Activated CD8-positive, alpha-beta memory T cell treated with anti-CD3 and anti-CD28 coated beads for 4 hours (primary cell): ENCODE data around the gene PXK.

ENCODE experiments used
- DNase-seq, 2 donors: peaks; one replicate each; pipeline ENCODE4 v3.0.0-alpha.2; 2020; ENCODE audit warnings: low read depth in 2 of 2

PXK gene

GRCh38 chr3:58383904-58384303, 51.2 kb downstream of the PXK start:
- DNase-seq: no peak

- no peak for DNase-seq
These were observed 51.8 kb downstream of the PXK start for GRCh38 chr3:58384381-58385090.

- DNase-seq: no peak
These were observed 54.1 kb downstream of the PXK start for GRCh38 chr3:58386626-58387365.

GRCh38 chr3:58387650-58388546, 55.2 kb downstream of the PXK start:
- DNase-seq: no peak

- no peak for DNase-seq
These were observed 55.9 kb downstream of the PXK start for GRCh38 chr3:58388550-58389091.

GRCh38 chr3:58391156-58391865, 58.6 kb downstream of the PXK start:
- no peak for DNase-seq

- no peak for DNase-seq
These were observed 59.5 kb downstream of the PXK start for GRCh38 chr3:58392181-58392580.

- no peak for DNase-seq
These were observed 61.6 kb downstream of the PXK start for GRCh38 chr3:58394339-58394738.

GRCh38 chr3:58398669-58399333, 66.1 kb downstream of the PXK start:
- DNase-seq: no peak

GRCh38 chr3:58403513-58404109, 70.9 kb downstream of the PXK start:
- DNase-seq: no peak

- no peak for DNase-seq
These were observed 71.7 kb downstream of the PXK start for GRCh38 chr3:58404396-58404795.

GRCh38 chr3:58408906-58409305, 76.2 kb downstream of the PXK start:
- no peak for DNase-seq

- no peak for DNase-seq
These were observed 77.0 kb downstream of the PXK start for GRCh38 chr3:58409663-58410062.

- no peak for DNase-seq
These were observed 78.3 kb downstream of the PXK start for GRCh38 chr3:58411036-58411435.

GRCh38 chr3:58411851-58412830, 79.4 kb downstream of the PXK start:
- DNase-seq: no peak

GRCh38 chr3:58414538-58415197, 82.0 kb downstream of the PXK start:
- peak; percentile 4 to 8 for DNase-seq

GRCh38 chr3:58416191-58416590, 83.5 kb downstream of the PXK start:
- DNase-seq: no peak

GRCh38 chr3:58417075-58417474, 84.4 kb downstream of the PXK start:
- DNase-seq: no peak

- no peak for DNase-seq
These were observed 85.5 kb downstream of the PXK start for GRCh38 chr3:58418227-58418626.
